ENCODE results near the gene UBR1. TPM values are rescaled to one million over a fixed set of nuclear protein-coding genes. Genes with fewer than 3 reads are reported as not detected.

The UBR1 gene
- total RNA-seq, 1 experiment from 2014 or later, result 18.9 TPM

GRCh38 chr15:43134157-43134635, 28.4 kb upstream of the UBR1 start (continued):
- TF ChIP-seq SMAD3 (CRISPR knock-in tag; IDR thresholded peaks at IDR 0.05; ENCODE audit: borderline replicate concordance), result no peak
- no peak for TF ChIP-seq OVOL2 (CRISPR knock-in tag; IDR thresholded peaks at IDR 0.05; ENCODE audit: borderline replicate concordance)
- TF ChIP-seq HMGXB4 (CRISPR knock-in tag; IDR thresholded peaks at IDR 0.05), result no peak
- TF ChIP-seq RELA (CRISPR knock-in tag; IDR thresholded peaks at IDR 0.05; ENCODE audit: borderline replicate concordance), result no peak
- TF ChIP-seq ZNF232 (CRISPR knock-in tag; IDR thresholded peaks at IDR 0.05), result no peak
- no peak for TF ChIP-seq ZSCAN18 (CRISPR knock-in tag; IDR thresholded peaks at IDR 0.05)
- TF ChIP-seq NFE2L1 (CRISPR knock-in tag; IDR thresholded peaks at IDR 0.05), result no peak
- no peak for TF ChIP-seq NR2C2 (CRISPR knock-in tag; IDR thresholded peaks at IDR 0.05)
- TF ChIP-seq E2F4 (CRISPR knock-in tag; IDR thresholded peaks at IDR 0.05; ENCODE audit: borderline replicate concordance, low read depth), result no peak
- TF ChIP-seq ZNF138 (CRISPR knock-in tag; conservative IDR thresholded peaks at IDR 0.05), result no peak

- peak within 1 kb of the TSS; percentile 53 for H3K27ac Mint-ChIP-seq
- ATAC-seq, result peak; percentile 79
- ChIA-PET POLR2A (no interaction called here), CTCF (interaction anchor here (1.8 kb wide), 1 partner anchor 71 kb away, joined by 7 read pairs; no protein-coding TSS in a partner anchor)
- H3K4me3 Mint-ChIP-seq, result peak within 1 kb of the TSS; percentile 87
- peaks cover 58% of the 10 kb centered on the region for H3K27me3 Mint-ChIP-seq (ENCODE audit: low read depth)
- H3K4me1 Mint-ChIP-seq, result peaks cover 16% of the 10 kb centered on the region
- peaks cover 6% of the 10 kb centered on the region; the same call in 1 of the 2 replicates for H3K36me3 Mint-ChIP-seq
- peak; percentile 74 for DNase-seq (ENCODE audit: low spot score)
- peaks cover 16% of the 10 kb centered on the region for H3K9me3 Mint-ChIP-seq
- TF ChIP-seq ZNF232 (CRISPR knock-in tag; IDR thresholded peaks at IDR 0.05) (peak; percentile 51; the same call in 1 of the 2 replicates), ZMAT4 (CRISPR knock-in tag; IDR thresholded peaks at IDR 0.05) (no peak), MLX (CRISPR knock-in tag; IDR thresholded peaks at IDR 0.05) (no peak), ATF1 (CRISPR knock-in tag; IDR thresholded peaks at IDR 0.05) (no peak), ZNF263 (CRISPR knock-in tag; IDR thresholded peaks at IDR 0.05; ENCODE audit: low read depth) (no peak), ATF3 (CRISPR knock-in tag; conservative IDR thresholded peaks at IDR 0.05) (no peak), ZNF219 (CRISPR knock-in tag; IDR thresholded peaks at IDR 0.05; ENCODE audit: borderline replicate concordance) (no peak), JAZF1 (CRISPR knock-in tag; IDR thresholded peaks at IDR 0.05) (no peak), TEAD1 (CRISPR knock-in tag; IDR thresholded peaks at IDR 0.05) (no peak), EMX1 (CRISPR knock-in tag; IDR thresholded peaks at IDR 0.05) (no peak), ERG (CRISPR knock-in tag; IDR thresholded peaks at IDR 0.05) (no peak), OVOL2 (CRISPR knock-in tag; IDR thresholded peaks at IDR 0.05; ENCODE audit: borderline replicate concordance) (no peak), ZNF396 (CRISPR knock-in tag; IDR thresholded peaks at IDR 0.05; ENCODE audit: borderline replicate concordance) (no peak), ATF2 (CRISPR knock-in tag; IDR thresholded peaks at IDR 0.05; ENCODE audit: borderline replicate concordance, low read depth) (no peak), ZBTB43 (CRISPR knock-in tag; IDR thresholded peaks at IDR 0.05) (0 out of 2 replicates have a peak, but pooled peaks have one; percentile 38), GTF2I (CRISPR knock-in tag; conservative IDR thresholded peaks at IDR 0.05) (no peak), ZNF416 (CRISPR knock-in tag; IDR thresholded peaks at IDR 0.05) (no peak), KAT7 (CRISPR knock-in tag; IDR thresholded peaks at IDR 0.05; ENCODE audit: borderline replicate concordance) (no peak; the same call in 1 of the 2 replicates)
Measured at GRCh38 chr15:43133430-43134156, 27.8 kb upstream of the UBR1 start, which contains the start of gene TMEM62. Gene TMEM62 (plus strand): TSS chr15:43133586. CDS start chr15:43133803, 217 bp downstream.
